ENCODE data around the gene OR10T2. TPM values are rescaled to one million over a fixed set of nuclear protein-coding genes. Genes with fewer than 3 reads are reported as not detected.
"Not testable (repeated sequence)": the region's sequence is repeated elsewhere in the genome, so short reads cannot be mapped to it uniquely, and the experiment has no call there.

Gene OR10T2, protein sequence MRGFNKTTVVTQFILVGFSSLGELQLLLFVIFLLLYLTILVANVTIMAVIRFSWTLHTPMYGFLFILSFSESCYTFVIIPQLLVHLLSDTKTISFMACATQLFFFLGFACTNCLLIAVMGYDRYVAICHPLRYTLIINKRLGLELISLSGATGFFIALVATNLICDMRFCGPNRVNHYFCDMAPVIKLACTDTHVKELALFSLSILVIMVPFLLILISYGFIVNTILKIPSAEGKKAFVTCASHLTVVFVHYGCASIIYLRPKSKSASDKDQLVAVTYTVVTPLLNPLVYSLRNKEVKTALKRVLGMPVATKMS
- not detected for polyA plus RNA-seq

DNA sequence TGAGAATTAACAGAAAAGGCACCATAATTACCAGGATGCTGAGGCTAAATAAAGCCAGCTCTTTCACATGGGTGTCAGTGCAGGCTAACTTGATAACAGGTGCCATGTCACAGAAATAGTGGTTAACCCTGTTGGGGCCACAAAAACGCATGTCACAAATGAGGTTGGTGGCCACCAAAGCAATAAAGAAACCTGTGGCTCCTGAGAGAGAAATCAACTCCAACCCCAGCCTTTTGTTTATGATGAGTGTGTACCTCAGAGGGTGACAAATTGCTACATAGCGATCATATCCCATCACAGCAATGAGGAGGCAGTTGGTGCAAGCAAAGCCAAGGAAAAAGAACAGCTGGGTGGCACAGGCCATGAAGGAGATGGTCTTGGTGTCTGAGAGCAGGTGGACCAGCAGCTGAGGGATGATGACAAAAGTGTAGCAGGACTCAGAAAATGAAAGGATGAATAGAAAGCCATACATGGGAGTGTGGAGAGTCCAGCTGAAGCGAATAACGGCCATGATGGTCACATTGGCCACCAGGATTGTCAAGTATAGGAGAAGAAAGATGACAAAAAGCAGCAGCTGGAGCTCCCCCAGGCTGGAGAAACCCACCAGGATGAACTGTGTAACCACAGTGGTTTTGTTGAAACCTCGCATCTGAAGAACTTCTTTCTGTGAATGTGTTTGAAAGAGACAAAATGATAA, at the start of gene OR10T2:
Gene OR10T2 (minus strand): TSS at position 649 of the 697 bp plus-strand sequence. CDS start 0 bp downstream, at position 649.
- Mint-ChIP-seq H3K9me3 (peaks cover 0 to 2% (median 0%) of the 10 kb centered on the region in 3 donors), H3K4me1 (peaks cover 7 to 9% (median 9%) of the 10 kb centered on the region in 3 donors), H3K27me3 (no peaks in the 10 kb centered on the region), H3K27ac (peak within 1 kb of the TSS in 1 of 3 donors; percentile 17), H3K4me3 (peak within 1 kb of the TSS in 1 of 4 donors; percentile 44), H3K36me3 (peaks cover 2% of the 10 kb centered on the region)

DNA sequence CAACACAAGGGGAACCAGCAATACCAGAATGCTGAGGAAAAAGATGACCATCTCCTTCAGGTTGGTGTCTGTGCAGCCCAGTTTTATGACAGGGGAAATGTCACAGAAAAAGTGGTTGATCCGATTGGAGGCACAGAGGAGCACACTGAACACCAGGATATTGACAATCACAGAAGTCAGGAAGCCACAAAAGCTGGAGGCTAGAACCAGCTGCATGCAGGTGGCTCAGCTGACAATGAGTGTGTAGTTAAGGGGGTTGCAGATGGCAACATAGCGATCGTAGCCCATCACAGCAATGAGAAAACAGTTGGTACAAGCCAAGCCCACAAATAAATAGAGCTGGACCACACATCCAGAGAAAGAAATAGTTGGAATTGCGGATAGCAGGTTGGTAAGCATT, 46.1 kb upstream of the OR10T2 start:
- peaks cover 2% of the 10 kb centered on the region for H3K36me3 Mint-ChIP-seq
- no peak overlapping the region for H3K4me3 Mint-ChIP-seq
- peaks cover 0 to 3% (median 0%) of the 10 kb centered on the region in 3 donors for H3K4me1 Mint-ChIP-seq
- no peak overlapping the region for H3K27ac Mint-ChIP-seq
- H3K9me3 Mint-ChIP-seq: no peaks in the 10 kb centered on the region
- H3K27me3 Mint-ChIP-seq: peaks cover 3% of the 10 kb centered on the region

- Mint-ChIP-seq H3K27me3 (peaks cover 19% of the 10 kb centered on the region), H3K4me1 (peaks cover 0 to 1% (median 0%) of the 10 kb centered on the region in 3 donors), H3K36me3 (no peaks in the 10 kb centered on the region), H3K27ac (no peak overlapping the region), H3K9me3 (peaks cover 6 to 13% (median 8%) of the 10 kb centered on the region in 3 donors), H3K4me3 (no peak overlapping the region)
Measured at GRCh38 chr1:158434741-158435140, 35.5 kb upstream of the OR10T2 start.

GRCh38 chr1:158430163-158430562, 30.9 kb upstream of the OR10T2 start:
- H3K36me3 Mint-ChIP-seq, H3K4me1 Mint-ChIP-seq, H3K27ac Mint-ChIP-seq, H3K4me3 Mint-ChIP-seq: not testable (repeated sequence)
- peaks cover 13% of the 10 kb centered on the region for H3K27me3 Mint-ChIP-seq
- H3K9me3 Mint-ChIP-seq: peaks cover 10 to 24% (median 11%) of the 10 kb centered on the region in 3 donors

DNA sequence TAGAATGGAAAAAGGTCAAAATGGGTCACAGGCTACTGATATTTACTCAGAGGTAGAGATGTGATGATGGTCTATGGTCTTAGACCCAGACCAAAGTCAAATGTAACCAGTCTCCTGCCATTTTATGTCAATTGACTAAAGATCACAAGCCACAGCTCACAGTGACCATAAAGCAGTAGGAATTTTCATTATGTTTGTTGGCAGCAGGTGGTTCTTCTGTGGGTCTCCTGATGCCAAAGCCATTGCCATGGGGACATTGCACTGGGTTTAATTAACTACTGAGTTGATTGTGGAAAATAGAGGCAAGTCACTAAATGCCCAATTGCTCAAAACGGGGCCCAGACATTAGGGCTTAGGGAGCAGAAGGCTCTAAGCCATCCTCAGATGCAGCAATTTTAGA, 26.9 kb upstream of the OR10T2 start, which contains the start of gene OR10K2:
Gene OR10K2 (minus strand): TSS at position 101 of the 400 bp plus-strand sequence. CDS start 5,371 bp downstream, outside the sequence.
- Mint-ChIP-seq H3K9me3 (peaks cover 5 to 17% (median 6%) of the 10 kb centered on the region in 3 donors), H3K4me3 (no peak within 1 kb of the TSS), H3K36me3 (peaks cover 4% of the 10 kb centered on the region), H3K27ac (no peak within 1 kb of the TSS), H3K27me3 (peaks cover 4% of the 10 kb centered on the region), H3K4me1 (no peaks in the 10 kb centered on the region)

- Mint-ChIP-seq H3K9me3 (peaks cover 4 to 11% (median 4%) of the 10 kb centered on the region in 3 donors), H3K36me3 (peaks cover 4% of the 10 kb centered on the region), H3K4me3 (no peak overlapping the region), H3K27me3 (no peaks in the 10 kb centered on the region), H3K27ac (no peak overlapping the region), H3K4me1 (no peaks in the 10 kb centered on the region)
Measured at GRCh38 chr1:158425027-158425426, 25.8 kb upstream of the OR10T2 start.

GRCh38 chr1:158422212-158422611, 22.9 kb upstream of the OR10T2 start:
- Mint-ChIP-seq H3K36me3 (no peaks in the 10 kb centered on the region), H3K4me3 (no peak overlapping the region), H3K4me1 (no peaks in the 10 kb centered on the region), H3K27ac (no peak overlapping the region), H3K27me3 (no peaks in the 10 kb centered on the region), H3K9me3 (peaks cover 0 to 1% (median 0%) of the 10 kb centered on the region in 3 donors)

- Mint-ChIP-seq H3K4me1 (no peaks in the 10 kb centered on the region), H3K4me3 (no peak overlapping the region), H3K27me3 (no peaks in the 10 kb centered on the region), H3K9me3 (peaks cover 0 to 1% (median 0%) of the 10 kb centered on the region in 3 donors), H3K27ac (no peak overlapping the region), H3K36me3 (peaks cover 2% of the 10 kb centered on the region)
Measured at GRCh38 chr1:158417586-158417985, 18.3 kb upstream of the OR10T2 start.

DNA sequence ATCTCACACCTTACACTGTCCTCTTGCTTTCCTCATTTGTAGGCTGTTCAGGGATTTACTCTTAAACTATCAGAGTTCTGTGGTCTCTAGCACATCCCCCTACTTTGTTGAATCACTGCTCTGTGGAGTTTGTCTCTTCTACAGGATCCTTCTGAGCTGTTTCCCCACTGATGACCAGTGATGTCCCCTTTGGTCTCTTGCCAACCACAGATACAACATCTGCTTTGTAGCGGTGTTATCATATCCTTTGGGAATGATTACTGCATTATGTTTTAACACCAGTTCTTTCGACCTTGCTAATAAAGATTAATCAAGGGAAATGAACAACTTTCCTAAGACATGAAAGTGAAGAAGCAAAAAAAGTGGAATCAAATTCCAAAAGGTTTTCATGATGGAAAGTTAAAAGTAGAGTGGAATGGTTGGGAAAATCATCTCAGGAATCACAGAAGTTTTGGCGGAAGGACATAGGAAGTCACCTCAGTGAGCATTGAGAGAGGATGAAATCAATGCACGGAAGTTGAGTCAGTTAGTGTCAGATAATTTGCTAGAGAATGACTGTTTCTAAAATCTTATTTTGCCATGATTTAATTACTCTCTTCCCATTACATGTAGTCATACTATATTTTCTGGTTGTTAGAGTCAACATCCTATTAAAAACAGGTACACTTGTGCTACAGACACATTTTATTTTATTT, 15.5 kb upstream of the OR10T2 start:
- H3K4me3 Mint-ChIP-seq: no peak overlapping the region
- H3K27me3 Mint-ChIP-seq: no peaks in the 10 kb centered on the region
- no peaks in the 10 kb centered on the region for H3K9me3 Mint-ChIP-seq
- peaks cover 2% of the 10 kb centered on the region for H3K36me3 Mint-ChIP-seq
- no peak overlapping the region for H3K27ac Mint-ChIP-seq
- no peaks in the 10 kb centered on the region for H3K4me1 Mint-ChIP-seq

GRCh38 chr1:158407092-158407491, 7.8 kb upstream of the OR10T2 start:
- H3K9me3 Mint-ChIP-seq: no peaks in the 10 kb centered on the region
- H3K4me3 Mint-ChIP-seq: no peak overlapping the region
- no peaks in the 10 kb centered on the region for H3K27me3 Mint-ChIP-seq
- H3K4me1 Mint-ChIP-seq: no peaks in the 10 kb centered on the region
- no peaks in the 10 kb centered on the region for H3K36me3 Mint-ChIP-seq
- H3K27ac Mint-ChIP-seq: no peak overlapping the region

DNA sequence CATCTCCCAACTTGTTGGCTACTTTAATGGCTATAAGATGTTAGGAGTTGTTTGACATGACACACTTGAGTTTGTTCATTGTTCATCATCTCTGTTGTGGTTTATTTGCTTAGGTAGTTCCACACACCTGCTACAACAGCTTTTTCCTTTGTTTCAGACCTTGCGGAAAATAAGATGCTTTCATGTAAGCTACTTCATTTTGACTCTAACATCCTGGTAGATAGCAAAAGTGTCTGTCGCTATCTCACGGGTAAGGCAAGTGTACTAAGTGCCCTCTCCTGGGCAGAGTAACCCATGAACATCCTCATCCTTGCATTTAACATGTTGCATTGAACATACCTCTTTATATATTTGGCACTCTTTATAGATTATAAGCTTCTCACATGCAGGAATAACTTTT, 1.6 kb upstream of the OR10T2 start:
- H3K4me3 Mint-ChIP-seq: no peak overlapping the region
- peaks cover 0 to 3% (median 0%) of the 10 kb centered on the region in 3 donors for H3K4me1 Mint-ChIP-seq
- no peaks in the 10 kb centered on the region for H3K9me3 Mint-ChIP-seq
- no peak overlapping the region for H3K27ac Mint-ChIP-seq
- no peaks in the 10 kb centered on the region for H3K36me3 Mint-ChIP-seq
- no peaks in the 10 kb centered on the region for H3K27me3 Mint-ChIP-seq

GRCh38 chr1:158396646-158397045, 2.6 kb downstream of the OR10T2 start:
- Mint-ChIP-seq H3K27me3 (no peaks in the 10 kb centered on the region), H3K4me1 (peaks cover 7 to 11% (median 9%) of the 10 kb centered on the region in 3 donors), H3K27ac (no peak overlapping the region), H3K9me3 (peaks cover 0 to 2% (median 0%) of the 10 kb centered on the region in 3 donors), H3K36me3 (peaks cover 6% of the 10 kb centered on the region), H3K4me3 (no peak overlapping the region)

DNA sequence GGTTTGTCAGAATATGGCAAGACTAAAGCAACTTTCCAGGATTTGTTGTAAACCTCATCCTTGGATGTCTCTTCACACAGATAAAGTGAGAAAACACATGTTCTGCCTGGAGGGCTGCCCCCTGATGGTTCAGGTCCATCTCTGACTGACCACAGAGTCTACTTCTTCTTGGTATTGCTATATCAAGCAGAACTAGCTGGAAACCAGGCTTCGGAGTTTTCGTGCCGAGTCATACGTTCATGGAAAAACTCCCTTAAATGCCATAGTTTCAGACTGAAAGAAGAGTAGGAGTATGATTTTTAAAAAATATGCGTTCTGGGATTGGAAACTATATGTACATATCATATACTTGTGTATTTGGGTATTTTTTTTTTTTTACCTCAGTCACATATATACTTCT, 5.8 kb downstream of the OR10T2 start:
- Mint-ChIP-seq H3K27ac (no peak overlapping the region), H3K4me3 (no peak overlapping the region), H3K36me3 (peaks cover 6% of the 10 kb centered on the region), H3K4me1 (peaks cover 7 to 13% (median 11%) of the 10 kb centered on the region in 3 donors), H3K27me3 (no peaks in the 10 kb centered on the region), H3K9me3 (peaks cover 0 to 2% (median 0%) of the 10 kb centered on the region in 3 donors)

DNA sequence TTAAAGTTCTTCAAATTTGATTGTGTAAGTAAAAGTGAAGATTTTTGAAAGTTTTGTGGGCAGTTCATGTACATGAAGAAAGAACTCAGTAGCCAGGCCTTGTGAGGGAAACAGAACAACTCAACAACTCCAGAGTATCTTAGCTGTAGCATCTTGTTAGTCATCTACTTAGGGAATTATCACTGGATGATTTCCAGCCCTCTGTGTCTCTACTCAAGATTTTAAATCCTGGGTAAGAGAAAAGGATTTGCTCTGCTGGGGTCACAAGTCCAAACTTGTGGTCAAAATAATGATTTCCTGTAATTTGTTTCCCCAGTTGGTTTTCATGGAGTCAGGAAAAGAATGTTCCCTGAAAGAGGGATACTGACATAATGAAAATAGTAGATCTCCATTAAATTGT, 8.2 kb downstream of the OR10T2 start:
- H3K4me1 Mint-ChIP-seq: peaks cover 7 to 13% (median 11%) of the 10 kb centered on the region in 3 donors
- H3K27ac Mint-ChIP-seq: no peak overlapping the region
- H3K4me3 Mint-ChIP-seq: no peak overlapping the region
- H3K9me3 Mint-ChIP-seq: peaks cover 0 to 4% (median 0%) of the 10 kb centered on the region in 3 donors
- H3K27me3 Mint-ChIP-seq: no peaks in the 10 kb centered on the region
- peaks cover 6% of the 10 kb centered on the region for H3K36me3 Mint-ChIP-seq

DNA sequence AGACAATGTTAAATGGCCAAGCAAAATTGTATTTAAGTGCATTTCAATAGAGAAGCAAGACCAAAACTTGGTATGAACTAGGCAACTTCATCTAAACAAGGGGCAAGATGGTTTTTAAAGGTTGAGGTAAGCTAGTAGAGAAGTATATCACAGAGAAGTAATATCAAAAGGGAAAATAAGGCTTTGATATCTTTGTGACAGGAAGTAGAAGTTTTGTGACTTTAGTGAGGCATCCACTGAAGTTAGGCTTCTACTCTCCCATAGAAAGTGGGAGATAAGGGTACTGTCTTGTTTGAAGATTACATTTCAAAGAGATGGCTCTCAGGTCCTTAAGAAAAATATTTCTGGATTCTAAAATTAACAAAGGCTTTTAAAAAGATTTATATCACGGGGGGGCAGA, 8.9 kb downstream of the OR10T2 start:
- H3K4me3 Mint-ChIP-seq: no peak overlapping the region
- no peak overlapping the region for H3K27ac Mint-ChIP-seq
- peaks cover 6% of the 10 kb centered on the region for H3K36me3 Mint-ChIP-seq
- H3K9me3 Mint-ChIP-seq: peaks cover 0 to 5% (median 0%) of the 10 kb centered on the region in 3 donors
- H3K27me3 Mint-ChIP-seq: no peaks in the 10 kb centered on the region
- H3K4me1 Mint-ChIP-seq: peaks cover 4 to 10% (median 8%) of the 10 kb centered on the region in 3 donors

Data from IgD-negative memory B cell (primary cell).